DND-41 (cell line): ENCODE results near the gene SEMA3E.

ENCODE experiments used
- ATAC-seq: fragments of 200-7000 bp; cut with Tn5 transposase; 3 replicates; pipeline ENCODE4 v1.9.1; 2021; ENCODE audit warnings: low read depth; ENCODE audit not compliant: insufficient read depth
- DNase-seq: peaks from one replicate; pipeline ENCODE4 v3.0.0-alpha.2; 2020
- H2AFZ ChIP-seq: 2 replicates; pipeline ENCODE4 v1.6.0; 2012; ENCODE audit warnings: low read depth, low read length
- H3K27ac ChIP-seq: 2 replicates; pipeline ENCODE4 v1.5.1; 2012; ENCODE audit warnings: low read length, inconsistent platforms
- H3K27me3 ChIP-seq: fragments of 200-600 bp; sonication (generic); 2 replicates; pipeline ENCODE4 v1.6.0; 2012; ENCODE audit warnings: low read length, mild to moderate bottlenecking, inconsistent platforms; ENCODE audit not compliant: insufficient read depth, poor library complexity
- H3K36me3 ChIP-seq: 2 replicates; pipeline ENCODE4 v1.5.1; 2012; ENCODE audit warnings: low read length, inconsistent platforms; ENCODE audit not compliant: insufficient read depth
- H3K4me1 ChIP-seq: 2 replicates; pipeline ENCODE4 v1.5.1; 2012; ENCODE audit warnings: mild to moderate bottlenecking, low read length; ENCODE audit not compliant: insufficient read depth
- H3K4me2 ChIP-seq: 2 replicates; pipeline ENCODE4 v1.6.0; 2012; ENCODE audit warnings: mild to moderate bottlenecking, moderate library complexity, low read length, inconsistent platforms; ENCODE audit not compliant: insufficient read depth
- H3K4me3 ChIP-seq, 2 experiments: fragments of 200-600 bp in 1 of 2; shearing (Covaris generic) in 1 of 2; 2 replicates each; pipeline ENCODE4 v1.5.1; 2012 to 2016; ENCODE audit warnings: inconsistent platforms in 2 of 2, low read length in 2 of 2, mild to moderate bottlenecking in 2 of 2, low read depth in 1 of 2, moderate library complexity in 1 of 2
- H3K79me2 ChIP-seq: 2 replicates; pipeline ENCODE4 v1.6.0; 2012; ENCODE audit warnings: low read length, inconsistent platforms; ENCODE audit not compliant: insufficient read depth
- H3K9ac ChIP-seq: 2 replicates; pipeline ENCODE4 v1.6.0; 2012; ENCODE audit warnings: low read depth, mild to moderate bottlenecking, inconsistent platforms, low read length, moderate library complexity
- H3K9me3 ChIP-seq: 2 replicates; pipeline ENCODE4 v1.5.1; 2012; ENCODE audit warnings: low read length, moderate library complexity, mild to moderate bottlenecking, inconsistent platforms; ENCODE audit not compliant: insufficient read depth, severe bottlenecking
- H4K20me1 ChIP-seq: 2 replicates; pipeline ENCODE4 v1.6.0; 2012; ENCODE audit warnings: low read length; ENCODE audit not compliant: insufficient read depth
- CTCF ChIP-seq: IDR thresholded peaks from 2 replicates; pipeline ENCODE4 v1.5.1; 2012; ENCODE audit warnings: borderline replicate concordance, low read length, moderate library complexity, mild to moderate bottlenecking; ENCODE audit not compliant: poor library complexity, severe bottlenecking; ENCODE audit errors: extremely low read depth
- EZH2 ChIP-seq: IDR thresholded peaks from 3 replicates; pipeline ENCODE4 v1.6.1; 2012; ENCODE audit warnings: borderline replicate concordance, low read depth, mild to moderate bottlenecking, moderate library complexity, low read length, inconsistent platforms; ENCODE audit not compliant: severe bottlenecking

SEMA3E gene

GRCh38 chr7:83689855-83690254 lies 40.9 kb upstream of the SEMA3E start:
- H3K9ac ChIP-seq, result no peak overlapping the region
- no peaks in the 10 kb centered on the region for H3K9me3 ChIP-seq
- H3K79me2 ChIP-seq, result no peaks in the 10 kb centered on the region
- no peak overlapping the region for H3K4me3 ChIP-seq
- TF ChIP-seq CTCF (no peak), EZH2 (no peak)
- no peaks in the 10 kb centered on the region for H3K36me3 ChIP-seq
- H3K27ac ChIP-seq, result no peak overlapping the region
- H3K4me2 ChIP-seq, result no peak overlapping the region
- DNase-seq (no peak), ATAC-seq (no peak)
- no peaks in the 10 kb centered on the region for H4K20me1 ChIP-seq
- H3K4me1 ChIP-seq, result no peaks in the 10 kb centered on the region
- no peaks in the 10 kb centered on the region for H3K27me3 ChIP-seq
- no peak overlapping the region for H2AFZ ChIP-seq

DNA sequence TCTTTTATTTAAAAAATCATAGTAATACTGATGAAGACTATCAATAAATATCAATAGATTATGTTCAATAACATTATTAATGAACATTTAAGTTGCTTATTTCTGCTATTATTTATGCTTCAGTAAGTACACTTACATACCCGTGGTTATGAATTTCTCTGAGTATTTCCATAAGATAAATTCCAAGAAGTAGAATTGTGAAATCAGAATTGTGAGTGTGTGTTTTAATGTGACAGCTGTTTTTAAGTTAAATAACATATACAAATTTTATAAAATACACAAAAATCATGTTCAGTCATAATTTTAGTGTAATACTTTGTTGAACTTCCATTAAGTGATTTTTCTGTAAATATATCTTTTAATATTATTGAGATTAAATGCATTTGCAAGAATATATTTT lies 37.5 kb upstream of the SEMA3E start:
- no peaks in the 10 kb centered on the region for H4K20me1 ChIP-seq
- no peak overlapping the region for H3K4me2 ChIP-seq
- no peaks in the 10 kb centered on the region for H3K9me3 ChIP-seq
- H3K27me3 ChIP-seq, result no peaks in the 10 kb centered on the region
- H3K9ac ChIP-seq, result no peak overlapping the region
- no peaks in the 10 kb centered on the region for H3K4me1 ChIP-seq
- ATAC-seq (no peak), DNase-seq (no peak)
- H3K36me3 ChIP-seq, result no peaks in the 10 kb centered on the region
- H3K27ac ChIP-seq, result no peak overlapping the region
- H3K79me2 ChIP-seq, result no peaks in the 10 kb centered on the region
- TF ChIP-seq CTCF (no peak), EZH2 (no peak)
- H2AFZ ChIP-seq, result no peak overlapping the region
- no peak overlapping the region for H3K4me3 ChIP-seq

GRCh38 chr7:83684928-83685327 lies 36.0 kb upstream of the SEMA3E start:
- Histone ChIP-seq H3K4me3 (no peak overlapping the region), H3K4me2 (no peak overlapping the region), H3K4me1 (no peaks in the 10 kb centered on the region), H3K27ac (no peak overlapping the region), H3K9me3 (no peaks in the 10 kb centered on the region), H3K36me3 (no peaks in the 10 kb centered on the region), H3K79me2 (no peaks in the 10 kb centered on the region), H3K9ac (no peak overlapping the region), H3K27me3 (no peaks in the 10 kb centered on the region), H2AFZ (no peak overlapping the region), H4K20me1 (no peaks in the 10 kb centered on the region)
- TF ChIP-seq CTCF, result no peak
- no peak for TF ChIP-seq EZH2
- DNase-seq (no peak), ATAC-seq (no peak)

- no peak overlapping the region for H3K4me3 ChIP-seq
- no peaks in the 10 kb centered on the region for H3K27me3 ChIP-seq
- ATAC-seq, result no peak
- no peak overlapping the region for H3K4me2 ChIP-seq
- H3K4me1 ChIP-seq, result no peaks in the 10 kb centered on the region
- TF ChIP-seq CTCF (no peak), EZH2 (no peak)
- no peaks in the 10 kb centered on the region for H3K79me2 ChIP-seq
- H3K9me3 ChIP-seq, result no peaks in the 10 kb centered on the region
- no peak overlapping the region for H3K9ac ChIP-seq
- no peak for DNase-seq
- no peaks in the 10 kb centered on the region for H3K36me3 ChIP-seq
- no peak overlapping the region for H3K27ac ChIP-seq
- H2AFZ ChIP-seq, result no peak overlapping the region
- H4K20me1 ChIP-seq, result no peaks in the 10 kb centered on the region
Observed at GRCh38 chr7:83681200-83681778, 32.4 kb upstream of the SEMA3E start.
